MCF 10A (cell line): ENCODE results near the gene FAM114A1. TPM values are rescaled to one million over a fixed set of nuclear protein-coding genes. Genes with fewer than 3 reads are reported as not detected.

ENCODE experiments used
- BruUV-seq: library from RNA; stranded (reverse); fragments of 400-500 nt; replicated peaks from 2 replicates; lab custom pipeline; 2021; lab: Mats Ljungman, UMichigan
- CTCF ChIA-PET: fragments of 300-600 bp; sonication (Branson Sonifier 250); formaldehyde crosslinking; extraction: SDS; loops from one replicate; lab custom pipeline; 2021; ENCODE audit warnings: antibody characterized with exemption, inconsistent platforms; lab: Yijun Ruan, JAX
- POLR2A ChIA-PET: fragments of 300-600, 350-650 bp; sonication (Branson Sonifier 250); formaldehyde crosslinking; extraction: SDS; loops from one replicate; lab custom pipeline; 2020; ENCODE audit warnings: antibody characterized with exemption, inconsistent platforms; lab: Yijun Ruan, JAX
- DNase-seq: peaks from one replicate; pipeline ENCODE4 v3.0.0-alpha.2; 2018; ENCODE audit not compliant: unreplicated experiment
- H3K27ac Mint-ChIP-seq: one replicate; pipeline ENCODE4 v1.8.0; 2022; ENCODE audit warnings: mild to moderate bottlenecking, low read depth, mixed read lengths; ENCODE audit not compliant: unreplicated experiment
- H3K27me3 Mint-ChIP-seq: one replicate; pipeline ENCODE4 v1.8.0; 2022; ENCODE audit warnings: mixed read lengths; ENCODE audit not compliant: insufficient read depth, unreplicated experiment
- H3K36me3 Mint-ChIP-seq: one replicate; pipeline ENCODE4 v1.8.0; 2022; ENCODE audit warnings: mild to moderate bottlenecking, moderate library complexity, mixed read lengths; ENCODE audit not compliant: insufficient read depth, unreplicated experiment
- H3K4me1 Mint-ChIP-seq: one replicate; pipeline ENCODE4 v1.8.0; 2022; ENCODE audit warnings: mixed read lengths; ENCODE audit not compliant: insufficient read depth, unreplicated experiment
- H3K4me3 Mint-ChIP-seq: one replicate; pipeline ENCODE4 v1.8.0; 2022; ENCODE audit warnings: mild to moderate bottlenecking, moderate library complexity, mixed read lengths; ENCODE audit not compliant: unreplicated experiment
- H3K9me3 Mint-ChIP-seq: one replicate; pipeline ENCODE4 v1.8.0; 2022; ENCODE audit warnings: mixed read lengths; ENCODE audit not compliant: unreplicated experiment
- intact Hi-C: fragments of 100-400 bp; cut with micrococcal nuclease; formaldehyde crosslinking; loops from 2 replicates; pipeline ENCODE4 v1.14.1; 2022
- total RNA-seq: library from RNA; stranded (reverse); gene quantifications from 2 replicates; pipeline ENCODE4 v1.2.3, GENCODE V29; 2022
- TF ChIP-seq, protein P1 (sequence below): fragments of 200-600 bp; IDR thresholded peaks from one replicate; pipeline ENCODE4 v1.8.0; 2022; ENCODE audit warnings: antibody characterized with exemption, mild to moderate bottlenecking; ENCODE audit not compliant: unreplicated experiment

The FAM114A1 gene
- total RNA-seq, 1 experiment from 2014 or later, result 22.7 TPM

DNA sequence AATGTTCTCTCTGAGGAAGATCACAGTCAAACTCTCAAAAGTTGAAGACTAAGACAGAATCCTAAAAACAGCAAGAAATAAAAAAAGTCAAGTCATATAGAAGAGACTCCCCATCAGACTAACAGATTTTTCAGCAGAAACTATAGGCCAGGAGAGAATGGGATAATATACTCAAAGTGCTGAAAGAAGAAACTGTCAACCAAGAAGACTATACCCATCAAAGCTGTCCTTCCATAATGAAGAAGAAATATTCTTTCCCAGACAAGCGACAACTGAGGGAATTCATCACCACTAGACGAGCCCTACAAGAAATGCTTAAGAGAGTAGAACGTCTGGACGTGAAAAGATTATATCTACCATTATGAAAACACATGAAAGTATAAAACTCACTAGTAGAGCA lies 33.0 kb upstream of the FAM114A1 start:
- H3K4me3 Mint-ChIP-seq, result no peak overlapping the region
- peaks cover 6% of the 10 kb centered on the region for H3K36me3 Mint-ChIP-seq
- intact Hi-C loops, result no loop called here
- H3K9me3 Mint-ChIP-seq, result peaks cover 16% of the 10 kb centered on the region
- no peaks in the 10 kb centered on the region for H3K27me3 Mint-ChIP-seq
- TF ChIP-seq, protein P1, sequence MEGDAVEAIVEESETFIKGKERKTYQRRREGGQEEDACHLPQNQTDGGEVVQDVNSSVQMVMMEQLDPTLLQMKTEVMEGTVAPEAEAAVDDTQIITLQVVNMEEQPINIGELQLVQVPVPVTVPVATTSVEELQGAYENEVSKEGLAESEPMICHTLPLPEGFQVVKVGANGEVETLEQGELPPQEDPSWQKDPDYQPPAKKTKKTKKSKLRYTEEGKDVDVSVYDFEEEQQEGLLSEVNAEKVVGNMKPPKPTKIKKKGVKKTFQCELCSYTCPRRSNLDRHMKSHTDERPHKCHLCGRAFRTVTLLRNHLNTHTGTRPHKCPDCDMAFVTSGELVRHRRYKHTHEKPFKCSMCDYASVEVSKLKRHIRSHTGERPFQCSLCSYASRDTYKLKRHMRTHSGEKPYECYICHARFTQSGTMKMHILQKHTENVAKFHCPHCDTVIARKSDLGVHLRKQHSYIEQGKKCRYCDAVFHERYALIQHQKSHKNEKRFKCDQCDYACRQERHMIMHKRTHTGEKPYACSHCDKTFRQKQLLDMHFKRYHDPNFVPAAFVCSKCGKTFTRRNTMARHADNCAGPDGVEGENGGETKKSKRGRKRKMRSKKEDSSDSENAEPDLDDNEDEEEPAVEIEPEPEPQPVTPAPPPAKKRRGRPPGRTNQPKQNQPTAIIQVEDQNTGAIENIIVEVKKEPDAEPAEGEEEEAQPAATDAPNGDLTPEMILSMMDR, result no peak
- H3K27ac Mint-ChIP-seq, result no peak overlapping the region
- POLR2A ChIA-PET, result interaction anchor here (0.5 to 1.8 kb wide), 3 partner anchors 10 to 29 kb away, joined by 3 to 7 read pairs (median 6); partner anchors contain the start of gene TLR1
- CTCF ChIA-PET, result interaction anchor here (0.6 kb wide), 1 partner anchor 79 kb away, joined by 3 read pairs; no protein-coding TSS in a partner anchor
- H3K4me1 Mint-ChIP-seq, result peaks cover 24% of the 10 kb centered on the region
- no peak for DNase-seq
- no TSS peak for BruUV-seq

DNA sequence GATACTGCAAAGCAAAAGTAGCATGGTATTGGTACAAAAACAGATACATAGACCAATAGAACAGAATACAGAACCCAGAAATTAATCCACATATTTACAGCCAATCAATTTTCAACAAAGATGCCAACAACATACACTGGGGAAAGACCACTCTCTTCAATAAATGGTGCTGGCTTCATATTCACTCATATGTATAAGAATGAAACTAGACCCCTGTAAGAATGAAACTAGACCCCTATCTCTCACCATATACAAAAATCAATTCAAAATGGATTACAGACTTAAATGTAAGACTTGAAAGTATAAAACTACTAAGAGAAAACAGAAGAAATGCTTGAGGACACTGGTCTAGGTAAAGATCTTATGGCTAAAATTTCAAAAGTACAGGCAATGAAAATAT lies 30.3 kb upstream of the FAM114A1 start:
- no peak overlapping the region for H3K4me3 Mint-ChIP-seq
- peak overlapping the region; percentile 36 for H3K27ac Mint-ChIP-seq
- no TSS peak for BruUV-seq
- no peak for DNase-seq
- ChIA-PET CTCF (interaction anchor here (0.7 kb wide), 1 partner anchor 78 kb away, joined by 6 read pairs; no protein-coding TSS in a partner anchor), POLR2A (no interaction called here)
- H3K36me3 Mint-ChIP-seq, result peaks cover 6% of the 10 kb centered on the region
- intact Hi-C loops, result no loop called here
- no peaks in the 10 kb centered on the region for H3K27me3 Mint-ChIP-seq
- peaks cover 18% of the 10 kb centered on the region for H3K4me1 Mint-ChIP-seq
- H3K9me3 Mint-ChIP-seq, result peaks cover 16% of the 10 kb centered on the region
- TF ChIP-seq, protein P1, result no peak

DNA sequence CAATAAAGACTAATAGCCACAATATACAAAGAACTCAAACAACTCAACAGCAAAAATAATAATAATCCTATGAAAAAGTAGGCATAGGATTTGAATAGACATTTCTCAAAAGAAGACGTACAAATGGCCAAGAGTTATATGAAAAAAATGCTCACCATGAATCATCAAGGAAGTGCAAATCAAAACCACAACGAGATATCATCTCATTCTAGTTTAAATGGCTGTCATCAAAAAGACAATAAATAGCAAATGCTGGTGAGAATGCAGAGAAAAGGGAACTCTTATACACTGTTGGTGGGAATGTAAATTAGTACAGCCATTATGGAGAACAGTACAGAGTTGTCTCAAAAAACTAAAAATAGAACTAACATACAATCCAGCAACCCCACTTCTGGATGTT lies 29.8 kb upstream of the FAM114A1 start:
- peaks cover 13% of the 10 kb centered on the region for H3K4me1 Mint-ChIP-seq
- H3K27me3 Mint-ChIP-seq, result no peaks in the 10 kb centered on the region
- peaks cover 6% of the 10 kb centered on the region for H3K36me3 Mint-ChIP-seq
- no peak overlapping the region for H3K4me3 Mint-ChIP-seq
- peak overlapping the region; percentile 36 for H3K27ac Mint-ChIP-seq
- CTCF ChIA-PET, result interaction anchor here (1.0 kb wide), 2 partner anchors 23 to 33 kb away, joined by 3 to 4 read pairs; partner anchors contain the start of gene TLR1
- TF ChIP-seq, protein P1, result no peak
- intact Hi-C loops, result no loop called here
- POLR2A ChIA-PET, result no interaction called here
- H3K9me3 Mint-ChIP-seq, result peaks cover 16% of the 10 kb centered on the region
- DNase-seq, result peak; percentile 29
- no TSS peak for BruUV-seq

DNA sequence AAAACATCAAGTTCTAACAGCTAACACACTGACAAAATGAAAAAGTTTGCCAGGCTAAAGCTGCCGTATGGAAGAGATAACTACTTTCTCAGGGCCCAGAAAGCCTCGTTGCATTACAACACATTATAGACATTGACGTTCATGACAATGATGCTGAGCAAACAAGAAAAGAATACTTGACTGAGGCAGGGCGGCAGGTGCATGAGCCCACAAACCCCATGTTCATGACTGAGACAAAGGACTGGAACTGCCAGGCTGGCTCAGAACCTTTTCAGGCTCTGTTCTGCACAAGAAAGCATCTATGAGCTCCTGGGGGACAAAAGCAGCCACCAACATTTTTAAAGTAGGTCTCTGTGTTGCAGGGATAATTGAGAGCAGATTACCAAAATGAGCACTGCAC lies 24.6 kb upstream of the FAM114A1 start:
- CTCF ChIA-PET, result no interaction called here
- H3K27ac Mint-ChIP-seq, result no peak overlapping the region
- BruUV-seq, result no TSS peak
- DNase-seq, result no peak
- no peaks in the 10 kb centered on the region for H3K27me3 Mint-ChIP-seq
- POLR2A ChIA-PET, result no interaction called here
- peaks cover 6% of the 10 kb centered on the region for H3K36me3 Mint-ChIP-seq
- no peak overlapping the region for H3K4me3 Mint-ChIP-seq
- H3K4me1 Mint-ChIP-seq, result peaks cover 6% of the 10 kb centered on the region
- TF ChIP-seq, protein P1, result no peak
- H3K9me3 Mint-ChIP-seq, result no peaks in the 10 kb centered on the region
- intact Hi-C loops, result no loop called here
